IMR-90 (cell line): Measurements from ENCODE around the gene LAMB1. TPM values are rescaled to one million over a fixed set of nuclear protein-coding genes. Genes with fewer than 3 reads are reported as not detected.

Experiments
- ATAC-seq: fragments of 200-7000 bp; cut with Tn5 transposase; 2 replicates; pipeline ENCODE4 v1.9.1; 2020; ENCODE audit warnings: low read depth, mild to moderate bottlenecking, moderate library complexity
- BruUV-seq: library from RNA; stranded (reverse); fragments of 400-500 nt; replicated peaks from 2 replicates; lab custom pipeline; 2021; lab: Mats Ljungman, UMichigan
- CTCF ChIA-PET: fragments of 300-600 bp; formaldehyde crosslinking; extraction: SDS; loops from one replicate; lab custom pipeline; 2021; ENCODE audit warnings: antibody characterized with exemption; lab: Yijun Ruan, JAX
- POLR2A ChIA-PET: fragments of 300-600 bp; sonication (Branson Sonifier 250); formaldehyde crosslinking; loops from one replicate; lab custom pipeline; 2022; ENCODE audit warnings: antibody characterized with exemption; ENCODE audit not compliant: unreplicated experiment; lab: Charles Lee
- DNase-seq: peaks from one replicate; pipeline ENCODE4 v3.0.0; 2013
- H2AFZ ChIP-seq: replicated peaks from 2 replicates; pipeline ENCODE3; 2013; ENCODE audit warnings: low read length, mild to moderate bottlenecking; ENCODE audit not compliant: poor library complexity
- H2AK5ac ChIP-seq: 2 replicates; pipeline ENCODE4 v1.6.1; 2013; ENCODE audit warnings: low read depth, low read length, inconsistent platforms
- H2AK9ac ChIP-seq: replicated peaks from 2 replicates; pipeline ENCODE3; 2013; ENCODE audit warnings: mild to moderate bottlenecking, low read depth, low read length, moderate library complexity; ENCODE audit not compliant: poor library complexity
- H2BK120ac ChIP-seq: 2 replicates; pipeline ENCODE4 v1.6.1; 2013; ENCODE audit warnings: low read depth, low read length, inconsistent platforms
- H2BK15ac ChIP-seq: 3 replicates; pipeline ENCODE4 v1.6.1; 2013; ENCODE audit warnings: low read depth, low read length, inconsistent platforms
- H2BK20ac ChIP-seq: 2 replicates; pipeline ENCODE4 v1.6.1; 2013; ENCODE audit warnings: low read depth, mild to moderate bottlenecking, inconsistent platforms, low read length, moderate library complexity
- H2BK5ac ChIP-seq: 2 replicates; pipeline ENCODE4 v1.6.1; 2013; ENCODE audit warnings: mild to moderate bottlenecking, low read depth, low read length, inconsistent platforms; ENCODE audit not compliant: poor library complexity, severe bottlenecking
- H3K14ac ChIP-seq: replicated peaks from 2 replicates; pipeline ENCODE4 v1.6.1; 2013; ENCODE audit warnings: low read depth, low read length, inconsistent platforms
- H3K18ac ChIP-seq: 2 replicates; pipeline ENCODE4 v1.6.1; 2013; ENCODE audit warnings: low read depth, low read length, control low read depth
- H3K23ac ChIP-seq: 2 replicates; pipeline ENCODE4 v1.6.1; 2013; ENCODE audit warnings: low read depth, low read length, inconsistent platforms
- H3K27ac ChIP-seq: 2 replicates; pipeline ENCODE4 v1.5.1; 2013; ENCODE audit warnings: mild to moderate bottlenecking, control low read depth, low read length; ENCODE audit not compliant: insufficient read depth
- H3K27me3 ChIP-seq: 2 replicates; pipeline ENCODE4 v1.6.1; 2013; ENCODE audit warnings: low read length; ENCODE audit not compliant: control insufficient read depth, insufficient read depth
- H3K36me3 ChIP-seq: 2 replicates; pipeline ENCODE4 v1.6.1; 2013; ENCODE audit warnings: low read length, mixed read lengths; ENCODE audit not compliant: control insufficient read depth, insufficient read depth
- H3K4ac ChIP-seq: 2 replicates; pipeline ENCODE4 v1.6.1; 2013; ENCODE audit warnings: low read depth, low read length, inconsistent platforms
- H3K4me1 ChIP-seq: 2 replicates; pipeline ENCODE4 v1.6.1; 2013; ENCODE audit warnings: low read length, mixed read lengths; ENCODE audit not compliant: control insufficient read depth, insufficient read depth
- H3K4me2 ChIP-seq: 2 replicates; pipeline ENCODE4 v1.6.1; 2013; ENCODE audit warnings: low read depth, mild to moderate bottlenecking, control low read depth, low read length, moderate library complexity
- H3K4me3 ChIP-seq: 2 replicates; pipeline ENCODE4 v1.5.1; 2013; ENCODE audit warnings: low read depth, mild to moderate bottlenecking, control low read depth, low read length, moderate library complexity; ENCODE audit not compliant: insufficient read depth
- H3K56ac ChIP-seq: 2 replicates; pipeline ENCODE4 v1.6.1; 2013; ENCODE audit warnings: low read length, inconsistent platforms; ENCODE audit not compliant: insufficient read depth; ENCODE audit errors: extremely low read depth
- H3K79me1 ChIP-seq, 2 experiments: 2 replicates each; pipeline ENCODE4 v1.6.1; 2013; ENCODE audit warnings: low read length in 2 of 2, inconsistent platforms in 1 of 2, low read depth in 1 of 2
- H3K9ac ChIP-seq: 2 replicates; pipeline ENCODE4 v1.6.1; 2013; ENCODE audit warnings: low read depth, low read length, control low read depth
- H3K9me1 ChIP-seq: 2 replicates; pipeline ENCODE4 v1.6.1; 2013; ENCODE audit warnings: low read length, inconsistent platforms; ENCODE audit not compliant: insufficient read depth
- H3K9me3 ChIP-seq: 2 replicates; pipeline ENCODE4 v1.6.1; 2013; ENCODE audit warnings: low read length; ENCODE audit not compliant: control insufficient read depth, insufficient read depth
- H4K20me1 ChIP-seq: 2 replicates; pipeline ENCODE4 v1.6.1; 2013; ENCODE audit warnings: low read length, inconsistent platforms; ENCODE audit not compliant: insufficient read depth
- H4K5ac ChIP-seq: 2 replicates; pipeline ENCODE4 v1.6.1; 2013; ENCODE audit warnings: mild to moderate bottlenecking, low read depth, low read length, control low read depth
- H4K8ac ChIP-seq, 2 experiments: 2 replicates each; pipeline ENCODE4 v1.6.1; 2013; ENCODE audit warnings: low read depth in 2 of 2, low read length in 2 of 2, control low read depth in 1 of 2, inconsistent platforms in 1 of 2
- H4K91ac ChIP-seq: 2 replicates; pipeline ENCODE4 v1.6.1; 2013; ENCODE audit warnings: low read depth, low read length, inconsistent platforms; ENCODE audit not compliant: insufficient read depth
- POLR2A ChIP-seq: IDR thresholded peaks from 2 replicates; pipeline ENCODE4 v1.6.1; 2012; ENCODE audit warnings: mild to moderate bottlenecking, low read depth, low read length
- WGBS, 2 experiments: methylation state at CpG; one replicate each; pipeline versions ENCODE4 v1.1.5 to v1.1.7; 2013; ENCODE audit warnings: missing lambda C conversion rate in 2 of 2; ENCODE audit not compliant: insufficient read length in 1 of 2; ENCODE audit errors: extremely low coverage in 2 of 2; 5-methylcytosine and 5-hydroxymethylcytosine counted together
- dilution Hi-C: fragments of 300-500 bp; cut with HindIII; formaldehyde crosslinking; loops from one replicate; pipeline ENCODE4 v1.14.3; 2018; ENCODE audit warnings: low sequenced_read_pairs; ENCODE audit not compliant: unreplicated experiment
- in situ Hi-C: fragments of 300-500 bp; cut with MboI; formaldehyde crosslinking; loops from 3 replicates; pipeline ENCODE4 v1.14.3; 2019; ENCODE audit warnings: low sequenced_read_pairs, inconsistent platforms, mixed read lengths
- intact Hi-C: fragments of 100-400 bp; cut with micrococcal nuclease; formaldehyde crosslinking; loops from 2 replicates; pipeline ENCODE4 v1.10.0; 2022
- polyA plus RNA-seq, 3 experiments: library from polyadenylated mRNA; depleted of rRNA; stranded (reverse); fragments of >200 nt; gene quantifications; 2 replicates each; pipeline ENCODE4 v1.2.3, GENCODE V29; 2012; ENCODE audit warnings: low replicate concordance in 1 of 3
- total RNA-seq: library from RNA; depleted of rRNA; stranded (reverse); fragments of >200 nt; gene quantifications from 2 replicates; pipeline ENCODE4 v1.2.3, GENCODE V29; 2012

Gene LAMB1
- total and polyA plus RNA-seq, 2 of the 4 experiments (the other 2 are of a cell fraction) = 114 to 117 TPM

DNA sequence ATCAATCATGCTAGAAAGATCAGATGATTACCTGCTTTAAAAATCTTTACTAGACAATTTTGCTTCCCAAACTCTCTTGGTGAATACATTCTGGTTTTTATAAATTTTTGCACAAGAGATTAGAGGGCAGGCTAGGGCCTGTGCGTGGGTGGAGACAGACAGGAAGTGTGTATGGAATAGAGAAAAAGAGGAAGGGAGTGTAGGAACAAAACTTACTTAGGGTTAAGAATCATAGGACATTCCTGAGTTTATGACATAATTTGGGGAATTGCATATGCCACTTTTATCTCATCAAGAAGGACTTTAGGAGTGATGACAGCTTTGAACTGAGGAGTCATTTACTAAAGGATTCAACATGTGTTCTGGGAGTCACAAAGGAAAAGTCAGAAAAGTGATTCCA lies 31.3 kb downstream of the LAMB1 start:
- Histone ChIP-seq H3K56ac (no peak overlapping the region), H2BK120ac (no peak overlapping the region; the same call in 1 of the 2 replicates), H2AK5ac (no peak overlapping the region), H2BK20ac (no peak overlapping the region), H4K5ac (peak overlapping the region; percentile 14; the same call in 1 of the 2 replicates), H4K20me1 (peaks cover 12% of the 10 kb centered on the region), H2AFZ (no peak overlapping the region), H3K9me1 (peaks cover 23% of the 10 kb centered on the region), H3K23ac (no peak overlapping the region), H3K4me2 (peak overlapping the region; percentile 10; the same call in 1 of the 2 replicates), H3K4me1 (peaks cover 7% of the 10 kb centered on the region), H3K27me3 (no peaks in the 10 kb centered on the region), H4K91ac (no peak overlapping the region), H3K79me1 (peaks cover 4 to 46% of the 10 kb centered on the region in 2 experiments; a peak in 2 of 4 replicates), H3K36me3 (peaks cover 60% of the 10 kb centered on the region), H2AK9ac (no peak overlapping the region), H4K8ac (no peak overlapping the region), H3K27ac (peak overlapping the region; percentile 43; the same call in 1 of the 2 replicates), H3K18ac (peak overlapping the region; percentile 43; the same call in 1 of the 2 replicates), H2BK15ac (no peak overlapping the region), H3K4me3 (no peak overlapping the region), H3K14ac (no peak overlapping the region), H2BK5ac (no peak overlapping the region), H3K4ac (no peak overlapping the region), H3K9me3 (no peaks in the 10 kb centered on the region), H3K9ac (no peak overlapping the region)
- POLR2A ChIA-PET = no interaction called here
- CTCF ChIA-PET = interaction anchor here (0.7 kb wide), 1 partner anchor 37 kb away, joined by 3 read pairs; no protein-coding TSS in a partner anchor
- peak; percentile 20 for DNase-seq
- in situ Hi-C loops = no loop called here
- dilution Hi-C loops = no loop called here
- no peak for TF ChIP-seq POLR2A
- BruUV-seq = no TSS peak
- ATAC-seq = no peak
- intact Hi-C loops = no loop called here
- WGBS, 2 experiments = no CpG with 5 or more reads among the region's 1 CpG
